Measurements from ENCODE around the gene GPR17. TPM values are rescaled to one million over a fixed set of nuclear protein-coding genes. Genes with fewer than 3 reads are reported as not detected.

The GPR17 gene
- total and polyA plus RNA-seq, 9 of the 15 experiments (the other 6 are each of a cell fraction or from before 2014, with no cell fraction given) = not detected

DNA sequence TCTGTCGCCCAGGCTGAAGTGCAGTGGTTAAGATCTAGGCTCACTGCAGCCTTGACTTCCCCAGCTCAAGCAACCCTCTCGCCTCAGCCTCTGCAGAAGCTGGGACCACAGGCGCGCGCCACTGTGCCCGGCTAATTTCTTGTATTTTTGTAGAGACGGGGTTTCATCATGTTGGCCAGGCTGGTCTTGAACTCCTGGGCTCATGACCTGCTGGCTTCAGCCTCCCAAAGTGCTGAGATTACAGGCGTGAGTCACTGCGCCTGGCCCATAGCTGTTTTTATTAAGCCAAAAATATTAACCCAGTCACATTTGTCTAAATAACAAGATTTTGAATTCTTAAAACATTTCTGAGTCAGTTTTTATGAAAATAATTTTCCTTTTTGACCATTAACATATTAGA is 49.0 kb downstream of the GPR17 start:
- Histone ChIP-seq H3K27me3 (ENCODE audit: control insufficient read depth in 2 of 2, insufficient read depth in 2 of 2, low read length in 2 of 2) (no peaks in the 10 kb centered on the region), H3K36me3 (ENCODE audit: control insufficient read depth, insufficient read depth, low read length) (no peaks in the 10 kb centered on the region), H3K27ac (ENCODE audit: extremely low read depth, low read depth, low read length) (no peak overlapping the region), H4K20me1 (replicated peaks; ENCODE audit: control insufficient read depth, insufficient read depth, low read length) (no peaks in the 10 kb centered on the region), H3K79me2 (ENCODE audit: control insufficient read depth, insufficient read depth, low read length) (no peaks in the 10 kb centered on the region), H3K9ac (ENCODE audit: insufficient read depth in 1 of 2, low read depth in 2 of 2, low read length in 2 of 2) (no peak overlapping the region), H3K4me3 (no peak overlapping the region), H3K9me1 (ENCODE audit: control insufficient read depth, insufficient read depth, low read length) (no peaks in the 10 kb centered on the region), H3K4me1 (replicated peaks in 1 of 2; ENCODE audit: control insufficient read depth in 2 of 2, insufficient read depth in 2 of 2, low read length in 2 of 2) (peaks cover under 1 to 5% of the 10 kb centered on the region in 2 experiments; a peak in 3 of 5 replicates), H3K4me2 (ENCODE audit: insufficient read depth, low read length) (no peak overlapping the region), H3K9me3 (replicated peaks; ENCODE audit: control insufficient read depth, insufficient read depth, low read depth, low read length) (peaks cover 3% of the 10 kb centered on the region; the same call in 1 of the 2 replicates), H2AFZ (ENCODE audit: low read depth, low read length) (no peak overlapping the region)
- DNase-seq (ENCODE audit: extremely low read depth in 1 of 4, low spot score in 3 of 4) (no peak), FAIRE-seq (no peak), ATAC-seq (no peak)
- intact Hi-C loops (cut with micrococcal nuclease) = no loop called here
- TF ChIP-seq NFYB (IDR thresholded peaks at IDR 0.05; ENCODE audit: extremely low read depth, insufficient read length) = no peak
- no peak for TF ChIP-seq ZFP36 (IDR thresholded peaks at IDR 0.05; ENCODE audit: low read depth, low read length, partially characterized antibody)
- TF ChIP-seq, protein P1, sequence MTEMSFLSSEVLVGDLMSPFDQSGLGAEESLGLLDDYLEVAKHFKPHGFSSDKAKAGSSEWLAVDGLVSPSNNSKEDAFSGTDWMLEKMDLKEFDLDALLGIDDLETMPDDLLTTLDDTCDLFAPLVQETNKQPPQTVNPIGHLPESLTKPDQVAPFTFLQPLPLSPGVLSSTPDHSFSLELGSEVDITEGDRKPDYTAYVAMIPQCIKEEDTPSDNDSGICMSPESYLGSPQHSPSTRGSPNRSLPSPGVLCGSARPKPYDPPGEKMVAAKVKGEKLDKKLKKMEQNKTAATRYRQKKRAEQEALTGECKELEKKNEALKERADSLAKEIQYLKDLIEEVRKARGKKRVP (CRISPR knock-in tag; IDR thresholded peaks at IDR 0.05) = no peak
- no peak for TF ChIP-seq ZNF239 (CRISPR knock-in tag; IDR thresholded peaks at IDR 0.05)
- no peak for TF ChIP-seq L3MBTL2 (IDR thresholded peaks at IDR 0.05)
- no peak for TF ChIP-seq HMG20A (CRISPR knock-in tag; conservative IDR thresholded peaks at IDR 0.05)
- no peak for TF ChIP-seq CCAR2 (IDR thresholded peaks at IDR 0.05; ENCODE audit: low read depth, low read length)
- no peak for TF ChIP-seq SMAD1 (IDR thresholded peaks at IDR 0.05; ENCODE audit: low read depth, low read length, partially characterized antibody)
- TF ChIP-seq, protein P2, sequence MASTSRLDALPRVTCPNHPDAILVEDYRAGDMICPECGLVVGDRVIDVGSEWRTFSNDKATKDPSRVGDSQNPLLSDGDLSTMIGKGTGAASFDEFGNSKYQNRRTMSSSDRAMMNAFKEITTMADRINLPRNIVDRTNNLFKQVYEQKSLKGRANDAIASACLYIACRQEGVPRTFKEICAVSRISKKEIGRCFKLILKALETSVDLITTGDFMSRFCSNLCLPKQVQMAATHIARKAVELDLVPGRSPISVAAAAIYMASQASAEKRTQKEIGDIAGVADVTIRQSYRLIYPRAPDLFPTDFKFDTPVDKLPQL (IDR thresholded peaks at IDR 0.05; ENCODE audit: extremely low read depth, insufficient read length) = no peak
- no peak for TF ChIP-seq ZFPM2 (CRISPR knock-in tag; IDR thresholded peaks at IDR 0.05)
- TF ChIP-seq CREM (IDR thresholded peaks at IDR 0.05; ENCODE audit: low read depth) = no peak
- no peak for TF ChIP-seq ZNF830 (CRISPR knock-in tag; IDR thresholded peaks at IDR 0.05)
- no peak for TF ChIP-seq NFIX (CRISPR knock-in tag; IDR thresholded peaks at IDR 0.05; ENCODE audit: low read depth)
- TF ChIP-seq, protein P3, sequence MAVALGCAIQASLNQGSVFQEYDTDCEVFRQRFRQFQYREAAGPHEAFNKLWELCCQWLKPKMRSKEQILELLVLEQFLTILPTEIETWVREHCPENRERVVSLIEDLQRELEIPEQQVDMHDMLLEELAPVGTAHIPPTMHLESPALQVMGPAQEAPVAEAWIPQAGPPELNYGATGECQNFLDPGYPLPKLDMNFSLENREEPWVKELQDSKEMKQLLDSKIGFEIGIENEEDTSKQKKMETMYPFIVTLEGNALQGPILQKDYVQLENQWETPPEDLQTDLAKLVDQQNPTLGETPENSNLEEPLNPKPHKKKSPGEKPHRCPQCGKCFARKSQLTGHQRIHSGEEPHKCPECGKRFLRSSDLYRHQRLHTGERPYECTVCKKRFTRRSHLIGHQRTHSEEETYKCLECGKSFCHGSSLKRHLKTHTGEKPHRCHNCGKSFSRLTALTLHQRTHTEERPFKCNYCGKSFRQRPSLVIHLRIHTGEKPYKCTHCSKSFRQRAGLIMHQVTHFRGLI (CRISPR knock-in tag; IDR thresholded peaks at IDR 0.05) = no peak
- TF ChIP-seq CBX5 (IDR thresholded peaks at IDR 0.05; ENCODE audit: borderline replicate concordance, low read depth) = no peak
- TF ChIP-seq, protein P4, sequence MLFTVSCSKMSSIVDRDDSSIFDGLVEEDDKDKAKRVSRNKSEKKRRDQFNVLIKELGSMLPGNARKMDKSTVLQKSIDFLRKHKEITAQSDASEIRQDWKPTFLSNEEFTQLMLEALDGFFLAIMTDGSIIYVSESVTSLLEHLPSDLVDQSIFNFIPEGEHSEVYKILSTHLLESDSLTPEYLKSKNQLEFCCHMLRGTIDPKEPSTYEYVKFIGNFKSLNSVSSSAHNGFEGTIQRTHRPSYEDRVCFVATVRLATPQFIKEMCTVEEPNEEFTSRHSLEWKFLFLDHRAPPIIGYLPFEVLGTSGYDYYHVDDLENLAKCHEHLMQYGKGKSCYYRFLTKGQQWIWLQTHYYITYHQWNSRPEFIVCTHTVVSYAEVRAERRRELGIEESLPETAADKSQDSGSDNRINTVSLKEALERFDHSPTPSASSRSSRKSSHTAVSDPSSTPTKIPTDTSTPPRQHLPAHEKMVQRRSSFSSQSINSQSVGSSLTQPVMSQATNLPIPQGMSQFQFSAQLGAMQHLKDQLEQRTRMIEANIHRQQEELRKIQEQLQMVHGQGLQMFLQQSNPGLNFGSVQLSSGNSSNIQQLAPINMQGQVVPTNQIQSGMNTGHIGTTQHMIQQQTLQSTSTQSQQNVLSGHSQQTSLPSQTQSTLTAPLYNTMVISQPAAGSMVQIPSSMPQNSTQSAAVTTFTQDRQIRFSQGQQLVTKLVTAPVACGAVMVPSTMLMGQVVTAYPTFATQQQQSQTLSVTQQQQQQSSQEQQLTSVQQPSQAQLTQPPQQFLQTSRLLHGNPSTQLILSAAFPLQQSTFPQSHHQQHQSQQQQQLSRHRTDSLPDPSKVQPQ (CRISPR knock-in tag; IDR thresholded peaks at IDR 0.05; ENCODE audit: borderline replicate concordance) = no peak
- TF ChIP-seq, protein P5, sequence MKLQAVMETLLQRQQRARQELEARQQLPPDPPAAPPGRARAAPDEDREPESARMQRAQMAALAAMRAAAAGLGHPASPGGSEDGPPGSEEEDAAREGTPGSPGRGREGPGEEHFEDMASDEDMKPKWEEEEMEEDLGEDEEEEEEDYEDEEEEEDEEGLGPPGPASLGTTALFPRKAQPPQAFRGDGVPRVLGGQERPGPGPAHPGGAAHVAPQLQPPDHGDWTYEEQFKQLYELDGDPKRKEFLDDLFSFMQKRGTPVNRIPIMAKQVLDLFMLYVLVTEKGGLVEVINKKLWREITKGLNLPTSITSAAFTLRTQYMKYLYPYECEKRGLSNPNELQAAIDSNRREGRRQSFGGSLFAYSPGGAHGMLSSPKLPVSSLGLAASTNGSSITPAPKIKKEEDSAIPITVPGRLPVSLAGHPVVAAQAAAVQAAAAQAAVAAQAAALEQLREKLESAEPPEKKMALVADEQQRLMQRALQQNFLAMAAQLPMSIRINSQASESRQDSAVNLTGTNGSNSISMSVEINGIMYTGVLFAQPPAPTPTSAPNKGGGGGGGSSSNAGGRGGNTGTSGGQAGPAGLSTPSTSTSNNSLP (IDR thresholded peaks at IDR 0.05; ENCODE audit: borderline replicate concordance, low read depth, low read length) = no peak
- in situ Hi-C loops (cut with MboI) = no loop called here
- 43% methylated on average over 5 of the region's 9 CpGs for WGBS (ENCODE audit: insufficient coverage, low coverage, missing lambda C conversion rate)
- ChIA-PET POLR2A (no interaction called here), CTCF (ENCODE audit: low intra/inter-chr PET ratio) (no interaction called here)
- BruUV-seq (replicated peaks) = no TSS peak

Data from K562 (cell line).